Lung (tissue), 4 donors: ENCODE data around the gene MBD3L4. TPM values are rescaled to one million over a fixed set of nuclear protein-coding genes. Genes with fewer than 3 reads are reported as not detected.

Experiments
- polyA plus RNA-seq, 2 donors: library from polyadenylated mRNA; stranded (reverse); fragments of 200-250 nt; gene quantifications; one replicate each; pipeline ENCODE4 v1.2.1, GENCODE V29; 2013
- total RNA-seq, 2 donors: library from RNA; depleted of rRNA in 1 of 2; stranded (reverse); fragments of >200 nt in 1 of 2; gene quantifications; one replicate each; pipeline ENCODE4 v1.2.1, GENCODE V29; 2014 to 2021
- donor health status: Bipolar disorder and iron deficiency.
- donor health status: healthy.
- donor health status: DM: yes; HTN: yes; CAD: no.

Gene MBD3L4
- total and polyA plus RNA-seq, 4 donors = not detected

Other genes starting within 250 kb of the MBD3L4 start
- 10 to 100 TPM in 1 of 2 donors, 1 to 10 TPM in 1; 2.3 to 12.4 TPM for gene ADGRE1, start 152.6 kb downstream of the MBD3L4 start, total RNA-seq
- gene ADGRE1, start 152.6 kb downstream of the MBD3L4 start, polyA plus RNA-seq = 10 to 100 TPM in 1 of 2 donors, under 1 TPM in 1; 0.45 to 40.0 TPM
- not detected for gene MBD3L2B, start 18.7 kb downstream of the MBD3L4 start, total RNA-seq
- not detected for gene MBD3L2B, start 18.7 kb downstream of the MBD3L4 start, polyA plus RNA-seq
- gene MBD3L5, start 9.6 kb downstream of the MBD3L4 start, total RNA-seq = not detected
- gene MBD3L5, start 9.6 kb downstream of the MBD3L4 start, polyA plus RNA-seq = not detected
- not detected for gene MBD3L2, start 9.1 kb upstream of the MBD3L4 start, total RNA-seq
- not detected for gene MBD3L2, start 9.1 kb upstream of the MBD3L4 start, polyA plus RNA-seq
- gene MBD3L3, start 18.5 kb upstream of the MBD3L4 start, total RNA-seq = not detected
- not detected for gene MBD3L3, start 18.5 kb upstream of the MBD3L4 start, polyA plus RNA-seq
- 10 to 100 TPM; 10.0 to 10.6 TPM for gene ZNF557, start 29.5 kb upstream of the MBD3L4 start, total RNA-seq
- 1 to 10 TPM; 2.1 to 4.3 TPM for gene ZNF557, start 29.5 kb upstream of the MBD3L4 start, polyA plus RNA-seq